ENCODE data around the gene UNC119B.

Gene UNC119B

GRCh38 chr12:120755269-120755668 is 45.0 kb downstream of the UNC119B start:
- TF ChIP-seq REST (IDR thresholded peaks at IDR 0.05; ENCODE audit: insufficient read depth in 1 of 2, low read depth in 2 of 2, low read length in 2 of 2) (no peak), SIN3A (IDR thresholded peaks at IDR 0.05; ENCODE audit: borderline replicate concordance, insufficient read depth, low read length) (no peak), FOXP2 (optimal IDR thresholded peaks at IDR 0.05; ENCODE audit: borderline replicate concordance, extremely low read depth, extremely low read length, insufficient read depth) (no peak), POLR2AphosphoS5 (IDR thresholded peaks at IDR 0.05; ENCODE audit: low read depth, low read length) (no peak), TAF1 (IDR thresholded peaks at IDR 0.05; ENCODE audit: borderline replicate concordance, insufficient read depth, low read length) (no peak)

- TF ChIP-seq FOXP2 (optimal IDR thresholded peaks at IDR 0.05; ENCODE audit: borderline replicate concordance, extremely low read depth, extremely low read length, insufficient read depth) (no peak), TAF1 (IDR thresholded peaks at IDR 0.05; ENCODE audit: borderline replicate concordance, insufficient read depth, low read length) (no peak), POLR2AphosphoS5 (IDR thresholded peaks at IDR 0.05; ENCODE audit: low read depth, low read length) (no peak), REST (IDR thresholded peaks at IDR 0.05; ENCODE audit: insufficient read depth in 1 of 2, low read depth in 2 of 2, low read length in 2 of 2) (no peak), SIN3A (IDR thresholded peaks at IDR 0.05; ENCODE audit: borderline replicate concordance, insufficient read depth, low read length) (no peak)
Measured at GRCh38 chr12:120757226-120757742, 47.0 kb downstream of the UNC119B start.

- TF ChIP-seq TAF1 (IDR thresholded peaks at IDR 0.05; ENCODE audit: borderline replicate concordance, insufficient read depth, low read length) (no peak), SIN3A (IDR thresholded peaks at IDR 0.05; ENCODE audit: borderline replicate concordance, insufficient read depth, low read length) (no peak), REST (IDR thresholded peaks at IDR 0.05; ENCODE audit: insufficient read depth in 1 of 2, low read depth in 2 of 2, low read length in 2 of 2) (no peak), FOXP2 (optimal IDR thresholded peaks at IDR 0.05; ENCODE audit: borderline replicate concordance, extremely low read depth, extremely low read length, insufficient read depth) (no peak), POLR2AphosphoS5 (IDR thresholded peaks at IDR 0.05; ENCODE audit: low read depth, low read length) (no peak)
Measured at GRCh38 chr12:120757949-120758348, 47.7 kb downstream of the UNC119B start.

- TF ChIP-seq TAF1 (IDR thresholded peaks at IDR 0.05; ENCODE audit: borderline replicate concordance, insufficient read depth, low read length) (no peak), POLR2AphosphoS5 (IDR thresholded peaks at IDR 0.05; ENCODE audit: low read depth, low read length) (no peak), FOXP2 (optimal IDR thresholded peaks at IDR 0.05; ENCODE audit: borderline replicate concordance, extremely low read depth, extremely low read length, insufficient read depth) (no peak), REST (IDR thresholded peaks at IDR 0.05; ENCODE audit: insufficient read depth in 1 of 2, low read depth in 2 of 2, low read length in 2 of 2) (no peak), SIN3A (IDR thresholded peaks at IDR 0.05; ENCODE audit: borderline replicate concordance, insufficient read depth, low read length) (no peak)
Measured at GRCh38 chr12:120758798-120759590, 48.7 kb downstream of the UNC119B start.

Measured in PFSK-1 (cell line).